ENCODE results near the gene SUPT3H.

The SUPT3H gene

GRCh38 chr6:44976677-44977641, 400.8 kb downstream of the SUPT3H start:
- peak; percentile 27 for DNase-seq

GRCh38 chr6:44974511-44974910, 403.2 kb downstream of the SUPT3H start:
- no peak for DNase-seq

- DNase-seq = no peak
These were observed 405.0 kb downstream of the SUPT3H start for GRCh38 chr6:44972709-44973108.

- no peak for DNase-seq
These were observed 408.1 kb downstream of the SUPT3H start for GRCh38 chr6:44969446-44970185.

- DNase-seq = no peak
These were observed 410.3 kb downstream of the SUPT3H start for GRCh38 chr6:44967481-44967880.

GRCh38 chr6:44966449-44967092, 411.2 kb downstream of the SUPT3H start:
- no peak for DNase-seq

- no peak for DNase-seq
These were observed 412.0 kb downstream of the SUPT3H start for GRCh38 chr6:44965708-44966107.

- peak; percentile 31 for DNase-seq
These were observed 416.8 kb downstream of the SUPT3H start for GRCh38 chr6:44960898-44961297.

- no peak for DNase-seq
These were observed 418.1 kb downstream of the SUPT3H start for GRCh38 chr6:44959651-44960050.

GRCh38 chr6:44957156-44957555, 420.6 kb downstream of the SUPT3H start:
- DNase-seq = no peak

GRCh38 chr6:44956396-44956795, 421.3 kb downstream of the SUPT3H start:
- no peak for DNase-seq

GRCh38 chr6:44955145-44955544, 422.6 kb downstream of the SUPT3H start:
- no peak for DNase-seq

- no peak for DNase-seq
These were observed 423.5 kb downstream of the SUPT3H start for GRCh38 chr6:44954281-44954680.

GRCh38 chr6:44951253-44951747, 426.4 kb downstream of the SUPT3H start:
- no peak for DNase-seq

GRCh38 chr6:44949596-44950201, 428.0 kb downstream of the SUPT3H start:
- DNase-seq = no peak

GRCh38 chr6:44943541-44943940, 434.2 kb downstream of the SUPT3H start:
- DNase-seq = no peak

GRCh38 chr6:44942798-44943197, 434.9 kb downstream of the SUPT3H start:
- DNase-seq = no peak

GRCh38 chr6:44942201-44942600, 435.5 kb downstream of the SUPT3H start:
- no peak for DNase-seq

- no peak for DNase-seq
These were observed 437.4 kb downstream of the SUPT3H start for GRCh38 chr6:44940367-44940766.

- peak; percentile 30 for DNase-seq
These were observed 441.9 kb downstream of the SUPT3H start for GRCh38 chr6:44935693-44936300.

- DNase-seq = peak; percentile 47
These were observed 444.6 kb downstream of the SUPT3H start for GRCh38 chr6:44933108-44933507.

GRCh38 chr6:44932651-44933091, 445.1 kb downstream of the SUPT3H start:
- peak; percentile 37 for DNase-seq
